Measurements from ENCODE around the gene PDCD1.
"Not testable (repeated sequence)": the region's sequence is repeated elsewhere in the genome, so short reads cannot be mapped to it uniquely, and the experiment has no call there.

The PDCD1 gene

DNA sequence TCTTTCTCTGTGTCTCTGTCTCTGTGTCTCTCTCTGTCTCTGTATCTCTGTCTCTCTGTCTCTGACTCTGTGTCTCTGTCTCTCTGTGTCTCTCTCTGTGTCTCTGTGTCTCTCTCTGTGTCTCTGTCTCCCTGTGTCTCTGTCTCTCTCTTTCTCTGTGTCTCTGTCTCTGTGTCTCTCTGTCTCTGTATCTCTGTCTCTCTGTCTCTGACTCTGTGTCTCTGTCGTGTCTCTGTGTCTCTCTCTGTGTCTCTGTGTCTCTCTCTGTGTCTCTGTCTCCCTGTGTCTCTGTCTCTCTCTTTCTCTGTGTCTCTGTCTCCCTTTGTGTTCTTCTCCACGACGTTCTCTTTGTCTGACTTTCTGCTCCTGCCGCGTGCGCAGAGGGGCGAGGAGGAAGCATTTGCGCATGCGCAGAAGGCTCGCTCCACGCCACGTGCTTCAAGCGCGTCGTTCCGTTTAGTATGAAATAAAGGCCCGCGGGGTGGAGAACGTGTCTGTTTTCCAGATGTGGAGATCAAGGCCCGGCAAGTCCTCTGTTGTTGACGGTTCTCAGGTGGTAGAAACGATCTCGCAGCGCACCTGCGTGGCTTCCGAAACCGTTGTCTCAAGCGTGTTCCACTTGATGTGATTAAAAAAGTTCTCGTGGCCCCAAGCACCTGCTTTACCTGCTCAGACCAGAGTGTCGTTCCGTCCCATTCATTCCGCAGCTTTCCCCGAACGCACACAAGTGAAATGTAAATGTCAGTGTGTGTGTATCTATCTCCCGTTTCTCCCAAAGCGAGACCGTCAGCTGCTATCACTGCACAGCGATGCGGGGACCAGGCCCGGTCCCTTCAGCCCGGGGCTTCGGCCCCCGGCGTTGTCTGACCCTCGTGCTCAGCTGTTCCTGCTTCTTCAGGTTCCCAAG lies 34.9 kb downstream of the PDCD1 start:
- not testable (repeated sequence) for DNase-seq

DNA sequence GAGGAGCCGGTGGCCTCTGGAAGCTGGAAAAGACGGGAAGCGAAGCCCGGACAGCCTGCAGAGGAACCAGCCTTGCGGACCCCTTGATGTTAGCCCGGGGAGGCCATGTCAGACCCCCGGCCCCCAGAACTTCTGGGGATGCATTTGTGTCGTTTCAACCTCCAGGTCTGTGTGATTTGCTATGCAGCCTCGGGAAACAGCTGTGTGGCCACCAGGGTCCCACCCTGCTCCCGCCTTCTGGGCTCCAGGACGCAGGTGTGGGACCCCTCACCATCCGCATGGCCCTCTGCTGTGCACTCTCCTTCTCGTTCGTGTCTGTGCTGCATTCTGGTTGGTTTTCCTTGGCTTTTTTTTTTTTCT lies 36.5 kb downstream of the PDCD1 start:
- no peak for DNase-seq

DNA sequence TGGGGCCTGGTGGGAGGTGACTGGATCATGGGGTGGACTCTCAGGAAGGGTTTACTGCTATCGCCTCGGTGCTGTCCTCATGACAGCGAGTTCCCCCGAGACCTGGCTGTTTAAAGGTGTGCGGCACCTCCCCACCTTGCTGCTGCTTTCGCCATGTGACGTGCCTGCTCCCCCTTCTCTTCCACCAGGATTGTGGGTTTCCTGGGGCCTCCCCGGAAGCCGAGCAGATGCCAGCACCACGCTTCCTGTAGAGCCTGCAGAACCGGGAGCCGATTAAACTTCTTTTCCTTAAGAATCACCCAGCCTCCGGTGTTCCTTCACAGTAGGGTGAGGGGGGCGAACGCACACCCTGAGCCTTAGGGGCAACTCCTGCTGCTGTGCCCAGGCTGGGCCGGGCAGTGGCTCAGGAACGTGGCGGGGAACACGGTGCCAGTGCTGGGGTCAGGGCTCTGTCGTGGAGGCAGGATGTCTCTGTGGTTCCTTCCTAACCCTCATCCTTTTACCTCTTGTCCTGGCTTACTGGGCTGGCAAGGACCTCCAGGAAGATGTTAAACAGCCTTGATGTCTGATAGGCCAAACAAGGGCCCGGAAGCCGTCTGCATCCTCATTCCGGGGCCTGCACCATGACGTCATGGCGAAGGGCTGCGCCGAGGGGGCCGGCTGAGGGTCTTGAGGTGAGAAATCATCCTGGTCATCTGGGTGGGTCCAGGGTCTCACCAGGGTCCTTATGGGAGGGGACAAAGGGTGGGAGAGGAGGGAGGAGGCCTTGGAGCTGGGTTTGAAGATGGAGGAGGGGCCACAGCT lies 37.0 kb downstream of the PDCD1 start:
- no peak for DNase-seq

DNA sequence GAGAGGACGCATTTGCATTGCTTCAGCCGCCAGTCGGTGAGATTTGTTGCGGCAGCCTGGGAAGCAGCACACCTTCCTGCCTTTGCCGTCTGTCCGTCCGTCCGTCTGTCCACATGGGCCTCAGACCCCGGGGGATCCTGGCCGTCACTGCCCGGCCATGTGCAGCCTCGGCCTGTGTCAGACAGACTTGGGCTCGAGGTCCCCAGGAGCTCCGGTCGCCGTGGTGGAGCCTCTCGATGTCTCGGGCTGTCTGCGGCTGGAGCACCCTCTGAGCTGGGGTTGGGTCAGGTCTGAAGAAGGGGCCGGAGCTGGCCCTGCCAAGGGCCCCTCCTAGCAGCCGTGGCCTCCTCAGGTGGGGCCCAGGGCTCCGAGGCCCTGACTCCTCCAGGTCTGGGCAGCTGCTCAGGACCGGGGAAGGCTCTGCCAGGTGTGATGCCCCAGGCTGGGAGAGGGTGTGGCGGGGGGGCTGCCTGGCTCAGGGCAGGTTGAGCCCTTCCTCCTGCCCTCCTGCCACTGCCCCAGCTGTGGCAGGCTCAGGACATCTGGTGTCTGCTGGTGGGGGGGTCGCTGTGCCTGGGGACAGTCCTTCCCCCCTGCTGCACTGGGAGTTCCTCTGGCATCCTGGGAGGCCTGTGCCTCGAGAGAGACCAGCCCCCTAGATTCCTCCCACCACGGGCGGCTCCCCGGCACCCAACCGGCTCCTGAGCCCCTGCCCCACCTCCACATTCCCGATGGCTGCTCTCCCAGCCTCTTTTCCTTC lies 37.9 kb downstream of the PDCD1 start:
- no peak for DNase-seq

DNA sequence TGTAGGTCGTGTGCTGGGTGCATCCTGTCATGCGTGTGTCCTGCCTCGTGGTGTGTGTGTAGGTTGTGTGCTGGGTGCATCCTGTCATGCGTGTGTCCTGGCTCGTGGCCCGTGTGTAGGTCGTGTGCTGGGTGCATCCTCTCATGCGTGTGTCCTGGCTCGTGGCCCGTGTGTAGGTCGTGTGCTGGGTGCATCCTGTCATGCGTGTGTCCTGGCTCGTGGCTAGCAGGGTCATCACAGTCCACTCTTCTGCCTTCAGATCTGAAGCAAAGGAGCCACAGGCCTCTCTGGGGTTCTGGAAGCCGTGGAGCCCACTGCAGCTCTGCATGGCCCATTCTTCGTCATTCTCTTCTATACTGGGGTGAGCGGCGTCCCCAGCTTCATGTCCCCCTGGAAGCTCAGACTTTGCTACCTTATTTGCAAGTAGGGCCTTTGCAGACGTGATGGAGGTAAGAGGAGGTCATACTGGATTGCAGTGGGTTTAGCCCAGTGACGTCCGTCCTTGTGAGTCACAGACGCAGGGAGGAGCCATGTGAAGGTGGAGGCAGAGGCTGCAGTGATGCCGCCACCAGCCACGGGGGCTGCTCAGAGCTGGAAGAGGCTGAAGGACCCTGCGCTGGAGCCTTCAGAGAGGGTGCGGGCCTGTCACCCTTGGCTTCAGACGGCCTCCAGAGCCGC lies 38.6 kb downstream of the PDCD1 start:
- DNase-seq: not testable (repeated sequence)

DNA sequence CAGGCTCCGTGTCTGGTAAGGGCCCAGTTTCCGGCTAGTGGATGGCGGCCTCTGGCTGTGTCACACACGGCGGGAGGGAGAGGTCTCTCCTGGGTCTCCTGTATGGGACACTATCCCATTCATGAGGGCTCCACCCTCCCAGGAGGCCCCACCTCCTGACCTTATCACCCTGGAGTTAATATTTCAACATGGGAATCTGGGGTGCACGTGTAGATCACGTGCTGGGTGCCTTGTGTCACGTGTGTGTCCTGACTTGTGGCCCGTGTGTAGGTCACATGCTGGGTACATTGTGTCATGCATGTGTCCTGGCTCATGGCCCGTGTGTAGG lies 39.8 kb downstream of the PDCD1 start:
- DNase-seq: no peak

DNA sequence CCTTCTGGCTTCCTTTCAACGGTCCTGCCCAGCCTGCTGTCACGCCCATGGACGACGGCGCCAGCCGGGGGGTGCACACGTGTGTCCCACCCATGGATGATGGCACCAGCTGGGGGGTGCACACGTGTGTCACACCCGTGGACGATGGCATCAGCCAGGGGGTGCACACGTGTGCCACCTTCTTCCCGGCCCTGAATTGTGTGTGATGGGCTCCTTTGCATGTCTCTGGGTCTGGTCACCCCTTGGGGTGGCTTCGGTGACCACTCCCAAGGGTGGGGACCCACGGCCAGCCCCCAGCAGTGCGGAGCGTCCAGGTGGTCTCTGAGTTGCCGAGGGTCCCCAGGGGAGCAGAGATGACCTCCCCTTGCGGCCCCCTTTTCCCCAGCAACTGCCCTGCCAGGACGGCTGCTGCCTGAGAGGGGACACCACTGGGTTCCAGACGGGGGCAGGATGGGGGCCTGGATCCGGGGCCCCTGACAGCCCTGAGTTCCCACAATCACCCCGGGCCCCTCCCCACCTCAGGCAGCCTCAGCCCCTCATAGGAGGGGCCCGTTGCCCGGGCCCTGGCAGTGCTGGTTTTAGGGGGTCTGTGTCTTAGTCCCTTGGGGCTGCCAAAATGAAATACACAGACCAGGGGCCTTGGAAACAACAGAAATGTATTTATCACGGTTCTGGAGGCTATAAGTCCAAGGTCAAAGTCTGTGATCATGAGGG lies 40.3 kb downstream of the PDCD1 start:
- no peak for DNase-seq

DNA sequence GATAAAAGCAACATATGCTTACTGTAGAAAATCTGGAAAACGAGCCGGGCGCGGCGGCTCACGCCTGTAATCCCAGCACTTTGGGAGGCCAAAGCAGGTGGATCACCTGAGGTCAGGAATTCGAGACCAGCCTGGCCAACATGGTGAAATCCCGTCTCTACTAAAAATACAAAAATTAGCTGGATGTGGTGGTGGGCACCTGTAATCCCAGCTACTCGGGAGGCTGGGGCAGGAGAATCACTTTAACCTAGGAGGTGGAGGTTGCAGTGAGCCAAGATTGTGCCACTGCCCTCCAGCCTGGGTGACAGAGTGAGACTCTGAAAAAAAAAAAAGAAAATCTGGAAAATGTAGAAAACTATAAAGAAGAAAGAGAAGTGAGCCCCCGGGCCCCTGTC lies 40.9 kb downstream of the PDCD1 start:
- DNase-seq: not testable (repeated sequence)

DNA sequence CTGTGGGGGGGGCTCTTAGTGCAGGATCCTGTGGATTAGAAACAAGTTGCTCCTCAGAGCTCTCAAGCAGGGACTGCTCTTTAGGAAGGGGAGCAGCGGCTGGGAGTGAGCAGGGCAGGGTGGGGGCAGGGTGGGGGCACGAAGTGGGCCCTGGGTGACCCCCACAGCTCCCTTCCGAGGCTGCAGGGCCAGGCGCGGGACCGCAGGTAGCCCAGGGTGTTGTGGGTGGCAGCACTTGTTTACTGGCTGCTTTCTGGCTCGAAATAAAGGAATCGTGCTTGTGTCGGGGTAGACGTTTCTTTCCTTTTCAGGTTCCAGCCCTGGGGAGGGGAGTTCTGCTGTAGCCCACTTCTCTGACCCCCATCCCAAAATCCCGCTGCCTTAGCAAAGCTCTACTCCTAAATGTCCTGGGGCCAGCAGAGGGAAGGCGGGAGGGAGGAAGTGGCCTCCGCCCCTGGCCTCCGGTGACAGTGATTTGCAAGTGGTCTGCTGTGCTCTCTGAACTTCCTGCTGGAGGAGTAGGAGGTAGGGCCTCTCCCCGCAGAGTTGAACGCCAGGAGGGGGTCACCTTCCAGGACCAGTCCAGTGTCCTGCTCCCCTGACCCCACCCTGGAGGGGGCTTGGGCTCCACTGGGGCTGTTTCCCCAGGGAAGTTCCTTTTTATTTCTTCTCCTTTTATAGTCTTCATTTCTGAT lies 41.4 kb downstream of the PDCD1 start:
- no peak for DNase-seq

DNA sequence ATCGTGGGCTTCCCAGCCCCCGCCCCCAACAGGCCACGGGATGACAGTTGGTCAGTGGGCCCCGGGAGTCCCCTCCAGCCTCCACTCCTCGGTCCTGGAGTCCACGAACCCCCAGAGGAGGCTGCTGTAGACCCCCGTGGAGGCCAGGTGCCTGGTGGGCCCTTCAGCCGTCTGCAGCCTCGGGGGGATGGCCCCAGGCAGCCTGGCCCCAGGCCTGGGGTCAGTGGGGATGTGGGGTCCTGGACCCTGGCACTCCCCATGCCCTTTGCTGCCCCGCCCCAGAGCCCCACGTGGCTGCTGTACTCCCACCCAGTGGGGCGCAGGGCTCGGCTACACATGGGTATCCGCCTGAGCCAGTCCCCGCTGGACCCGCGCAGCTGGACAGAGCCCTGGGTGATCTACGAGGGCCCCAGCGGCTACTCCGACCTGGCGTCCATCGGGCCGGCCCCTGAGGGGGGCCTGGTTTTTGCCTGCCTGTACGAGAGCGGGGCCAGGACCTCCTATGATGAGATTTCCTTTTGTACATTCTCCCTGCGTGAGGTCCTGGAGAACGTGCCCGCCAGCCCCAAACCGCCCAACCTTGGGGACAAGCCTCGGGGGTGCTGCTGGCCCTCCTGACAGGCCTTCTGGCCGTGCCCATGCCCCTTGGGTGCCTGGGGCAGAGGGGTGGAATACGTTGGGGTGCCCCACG lies 42.1 kb downstream of the PDCD1 start:
- DNase-seq: no peak

DNA sequence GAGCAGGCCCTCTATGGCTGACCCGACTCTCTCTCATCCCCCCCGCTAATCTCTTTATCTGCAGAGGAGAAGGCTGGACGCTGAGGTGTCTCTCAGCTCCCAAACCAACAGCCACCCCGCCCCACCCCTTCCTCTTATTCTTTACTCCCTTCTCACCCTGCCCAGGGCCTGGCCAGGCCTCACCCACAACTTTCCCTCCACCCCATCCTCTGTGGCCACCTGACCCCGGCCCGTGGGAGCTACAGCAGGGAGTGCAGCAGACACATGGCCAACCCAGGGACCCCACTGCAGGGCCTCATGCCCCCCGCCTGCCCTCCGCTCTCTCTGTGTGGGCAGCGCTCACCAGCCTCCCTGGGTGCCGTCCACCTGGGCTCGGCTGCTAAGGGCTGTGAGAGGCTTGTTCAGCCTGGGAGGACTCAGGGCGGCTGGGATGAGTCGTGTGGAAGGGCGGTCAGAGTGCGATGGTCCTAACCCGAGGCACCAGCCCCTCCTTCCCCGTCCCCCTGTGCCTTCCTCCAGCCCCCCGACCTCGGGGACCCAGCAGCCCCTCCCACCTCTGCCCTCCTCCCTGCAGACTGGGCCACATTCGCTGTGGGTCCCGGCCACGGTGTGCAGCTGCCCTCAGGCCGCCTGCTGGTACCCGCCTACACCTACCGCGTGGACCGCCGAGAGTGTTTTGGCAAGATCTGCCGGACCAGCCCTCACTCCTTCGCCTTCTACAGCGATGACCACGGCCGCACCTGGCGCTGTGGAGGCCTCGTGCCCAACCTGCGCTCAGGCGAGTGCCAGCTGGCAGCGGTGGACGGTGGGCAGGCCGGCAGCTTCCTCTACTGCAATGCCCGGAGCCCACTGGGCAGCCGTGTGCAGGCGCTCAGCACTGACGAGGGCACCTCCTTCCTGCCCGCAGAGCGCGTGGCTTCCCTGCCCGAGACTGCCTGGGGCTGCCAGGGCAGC lies 42.9 kb downstream of the PDCD1 start:
- DNase-seq: no peak

DNA sequence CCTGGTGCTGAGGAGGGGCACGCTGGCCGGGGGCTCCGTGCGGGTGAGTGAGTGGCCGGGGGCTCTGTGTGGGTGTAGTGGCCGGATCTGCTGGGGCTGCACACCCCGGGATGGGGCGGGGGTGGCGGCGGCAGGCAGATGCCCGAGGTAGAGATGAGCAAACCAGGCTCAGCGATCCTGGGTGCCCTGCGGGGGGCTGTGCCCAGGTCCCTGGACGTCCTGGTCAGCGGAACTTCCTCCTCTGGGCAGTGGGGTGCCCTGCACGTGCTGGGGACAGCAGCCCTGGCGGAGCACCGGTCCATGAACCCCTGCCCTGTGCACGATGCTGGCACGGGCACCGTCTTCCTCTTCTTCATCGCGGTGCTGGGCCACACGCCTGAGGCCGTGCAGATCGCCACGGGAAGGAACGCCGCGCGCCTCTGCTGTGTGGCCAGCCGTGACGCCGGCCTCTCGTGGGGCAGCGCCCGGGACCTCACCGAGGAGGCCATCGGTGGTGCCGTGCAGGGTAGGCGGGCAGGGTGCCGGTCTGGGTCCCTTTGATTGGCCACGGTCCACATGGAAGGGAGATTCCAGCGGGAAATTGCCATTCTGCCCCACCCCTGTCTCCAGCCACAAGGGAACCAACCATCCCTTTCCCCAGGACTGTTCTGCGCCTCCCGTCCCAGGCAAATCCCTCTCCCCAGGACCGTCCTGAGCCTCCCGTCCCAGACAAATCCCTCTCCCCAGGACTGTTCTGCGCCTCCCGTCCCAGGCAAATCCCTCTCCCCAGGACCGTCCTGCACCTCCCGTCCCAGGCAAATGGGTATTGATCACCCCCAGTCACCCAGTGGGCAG lies 43.8 kb downstream of the PDCD1 start:
- DNase-seq: no peak

DNA sequence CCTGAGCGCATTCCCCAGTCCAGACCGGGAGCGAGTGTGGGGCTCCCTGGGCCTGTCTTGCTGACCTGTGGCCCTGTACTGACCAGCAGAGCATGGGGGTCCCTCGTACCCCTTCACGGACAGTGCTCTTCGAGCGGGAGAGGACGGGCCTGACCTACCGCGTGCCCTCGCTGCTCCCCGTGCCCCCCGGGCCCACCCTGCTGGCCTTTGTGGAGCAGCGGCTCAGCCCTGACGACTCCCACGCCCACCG lies 44.4 kb downstream of the PDCD1 start:
- no peak for DNase-seq

DNA sequence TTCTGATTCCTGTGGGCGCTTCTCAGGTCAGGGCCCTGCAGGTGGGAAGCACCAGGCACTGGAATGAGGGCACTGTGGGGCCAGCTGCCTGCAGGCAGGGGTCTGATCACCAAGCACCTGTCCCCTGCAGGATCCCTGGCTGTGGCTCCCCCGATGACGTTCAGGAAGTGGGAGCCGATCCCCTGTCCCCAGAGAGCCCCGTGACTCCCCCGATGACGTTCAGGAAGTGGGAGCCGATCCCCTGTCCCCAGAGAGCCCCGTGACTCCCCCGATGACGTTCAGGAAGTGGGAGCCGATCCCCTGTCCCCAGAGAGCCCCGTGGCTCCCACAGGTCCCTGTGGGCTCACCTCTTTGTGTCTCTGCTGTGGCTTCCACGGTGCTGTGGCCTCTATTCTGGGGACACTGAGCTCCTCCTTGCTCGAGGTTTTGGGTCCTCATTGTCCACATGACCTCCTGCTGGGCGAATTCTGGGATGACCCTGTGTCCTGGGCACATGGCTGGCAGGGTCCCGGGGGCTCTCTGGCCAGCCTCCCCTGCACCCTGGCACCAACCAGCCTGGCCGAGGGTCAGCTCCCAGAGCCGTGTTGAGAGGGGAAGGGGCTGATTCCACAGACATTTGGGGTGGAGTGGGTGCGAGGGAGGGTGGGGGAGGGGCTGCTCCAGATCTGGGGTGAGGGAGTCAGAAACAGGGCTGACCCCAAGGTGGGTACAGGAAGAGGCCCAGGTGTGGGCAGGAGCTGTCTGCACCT lies 44.9 kb downstream of the PDCD1 start:
- DNase-seq: no peak

DNA sequence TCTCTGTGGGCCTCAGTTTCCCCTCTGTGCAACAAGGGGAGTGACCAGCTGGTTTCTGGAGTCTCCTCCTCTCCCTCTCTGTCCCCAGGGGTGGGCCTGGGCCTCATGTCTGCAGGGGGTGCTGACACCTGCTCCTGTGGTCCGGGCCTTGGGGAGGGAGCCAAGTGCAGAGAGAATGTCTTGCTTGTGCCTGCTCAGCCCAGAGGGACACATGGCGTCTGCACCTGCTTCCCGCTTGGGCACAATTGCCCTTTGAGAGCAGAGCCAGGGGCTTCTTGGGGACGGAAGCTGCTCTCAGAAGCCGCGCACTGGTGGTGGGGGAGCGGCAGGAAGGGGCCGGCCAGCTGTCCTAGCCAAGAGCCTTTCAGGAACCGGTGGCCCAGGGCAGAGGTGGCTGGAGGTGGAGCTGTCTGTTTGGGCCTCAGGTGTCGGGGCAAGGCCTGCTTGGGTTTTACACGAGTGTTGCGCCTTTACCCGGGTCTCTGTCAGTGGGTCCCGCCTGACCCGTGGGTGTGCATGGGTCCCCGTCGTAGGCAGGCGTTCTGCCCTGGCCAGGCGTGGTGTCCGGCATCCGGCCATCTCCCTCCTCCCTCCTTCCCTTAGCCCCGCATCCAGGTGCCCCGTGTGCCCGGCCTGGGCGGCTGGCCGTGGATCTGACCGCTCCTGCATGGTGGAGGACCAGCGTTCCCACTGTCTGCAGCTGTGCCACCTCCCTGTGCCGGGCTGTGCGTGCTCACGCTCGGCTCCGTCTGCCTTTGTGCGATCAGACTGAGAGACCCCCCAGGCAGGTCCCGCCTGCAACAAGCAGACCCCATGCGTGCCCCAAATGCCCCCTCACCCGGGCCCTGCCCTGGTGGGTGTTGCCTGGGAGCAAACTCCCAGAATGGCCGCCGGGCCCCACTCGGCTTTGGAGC lies 45.7 kb downstream of the PDCD1 start:
- no peak for DNase-seq

DNA sequence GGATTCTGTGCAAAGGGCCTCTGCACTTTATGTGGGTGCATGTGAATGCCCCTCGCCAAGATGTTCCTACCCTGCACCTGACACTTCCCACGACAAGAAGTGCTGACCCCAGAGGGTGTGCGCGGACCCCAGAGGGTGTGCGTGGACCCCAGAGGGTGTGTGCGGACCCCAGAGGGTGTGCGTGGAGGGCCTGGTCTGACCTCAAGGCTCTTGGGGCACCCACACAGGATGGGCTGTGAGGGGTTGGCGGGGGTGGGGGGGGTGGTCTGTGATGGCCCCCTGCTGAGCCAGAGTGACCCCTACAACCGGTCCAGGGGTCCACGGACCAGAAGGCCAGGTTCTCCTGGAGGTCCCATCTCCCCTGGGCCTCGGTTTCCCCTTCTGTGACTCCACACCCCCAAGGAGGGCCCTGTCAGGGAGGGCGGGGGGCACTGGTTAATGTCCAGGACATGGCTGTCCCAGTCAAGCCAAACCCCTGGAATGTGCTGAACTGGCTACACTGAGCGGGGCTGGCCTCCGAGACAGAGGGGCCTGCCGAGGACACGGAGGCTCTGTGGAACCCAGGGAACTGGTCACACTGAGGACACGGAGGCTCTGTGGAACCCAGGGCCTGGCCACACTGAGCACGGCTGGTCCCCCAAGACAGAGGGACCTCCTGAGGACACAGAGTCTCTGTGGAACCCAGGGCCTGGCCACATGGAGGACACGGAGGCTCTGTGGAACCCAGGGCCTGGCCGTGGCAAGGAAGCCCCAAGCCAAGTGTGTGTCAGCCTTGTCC lies 46.6 kb downstream of the PDCD1 start:
- DNase-seq: no peak

Data from MV-4-11 (cell line).